ENCODE results near the gene ATXN7L3B. TPM values are rescaled to one million over a fixed set of nuclear protein-coding genes. Genes with fewer than 3 reads are reported as not detected.

The ATXN7L3B gene
- total and polyA plus RNA-seq, 2 experiments from 2014 or later = 14.0 to 40.8 TPM

GRCh38 chr12:74579981-74580380, 42.3 kb downstream of the ATXN7L3B start:
- H3K4me3 ChIP-seq = no peak overlapping the region
- H3K9me2 ChIP-seq (ENCODE audit: insufficient read depth) = no peaks in the 10 kb centered on the region
- Mint-ChIP-seq H3K27ac (no peak overlapping the region; the same call in 1 of the 2 replicates), H3K4me1 (peaks cover 13% of the 10 kb centered on the region), H3K4me3 (no peak overlapping the region), H3K36me3 (ENCODE audit: low read depth) (no peaks in the 10 kb centered on the region), H3K27me3 (ENCODE audit: insufficient read depth, low read depth, poor library complexity) (no peaks in the 10 kb centered on the region), H3K9me3 (no peaks in the 10 kb centered on the region)
- no peak overlapping the region for H3K4me2 ChIP-seq
- H3F3A ChIP-seq (replicated peaks; ENCODE audit: low read depth) = no peaks in the 10 kb centered on the region
- no peak for DNase-seq (ENCODE audit: low spot score)
- H3K27ac ChIP-seq (ENCODE audit: low read depth) = no peak overlapping the region
- ATAC-seq = no peak
- no peak for TF ChIP-seq NANOG (IDR thresholded peaks at IDR 0.05; ENCODE audit: borderline replicate concordance)
- no peak for TF ChIP-seq JUNB (IDR thresholded peaks at IDR 0.05; ENCODE audit: unreplicated experiment)
- TF ChIP-seq, protein P1, sequence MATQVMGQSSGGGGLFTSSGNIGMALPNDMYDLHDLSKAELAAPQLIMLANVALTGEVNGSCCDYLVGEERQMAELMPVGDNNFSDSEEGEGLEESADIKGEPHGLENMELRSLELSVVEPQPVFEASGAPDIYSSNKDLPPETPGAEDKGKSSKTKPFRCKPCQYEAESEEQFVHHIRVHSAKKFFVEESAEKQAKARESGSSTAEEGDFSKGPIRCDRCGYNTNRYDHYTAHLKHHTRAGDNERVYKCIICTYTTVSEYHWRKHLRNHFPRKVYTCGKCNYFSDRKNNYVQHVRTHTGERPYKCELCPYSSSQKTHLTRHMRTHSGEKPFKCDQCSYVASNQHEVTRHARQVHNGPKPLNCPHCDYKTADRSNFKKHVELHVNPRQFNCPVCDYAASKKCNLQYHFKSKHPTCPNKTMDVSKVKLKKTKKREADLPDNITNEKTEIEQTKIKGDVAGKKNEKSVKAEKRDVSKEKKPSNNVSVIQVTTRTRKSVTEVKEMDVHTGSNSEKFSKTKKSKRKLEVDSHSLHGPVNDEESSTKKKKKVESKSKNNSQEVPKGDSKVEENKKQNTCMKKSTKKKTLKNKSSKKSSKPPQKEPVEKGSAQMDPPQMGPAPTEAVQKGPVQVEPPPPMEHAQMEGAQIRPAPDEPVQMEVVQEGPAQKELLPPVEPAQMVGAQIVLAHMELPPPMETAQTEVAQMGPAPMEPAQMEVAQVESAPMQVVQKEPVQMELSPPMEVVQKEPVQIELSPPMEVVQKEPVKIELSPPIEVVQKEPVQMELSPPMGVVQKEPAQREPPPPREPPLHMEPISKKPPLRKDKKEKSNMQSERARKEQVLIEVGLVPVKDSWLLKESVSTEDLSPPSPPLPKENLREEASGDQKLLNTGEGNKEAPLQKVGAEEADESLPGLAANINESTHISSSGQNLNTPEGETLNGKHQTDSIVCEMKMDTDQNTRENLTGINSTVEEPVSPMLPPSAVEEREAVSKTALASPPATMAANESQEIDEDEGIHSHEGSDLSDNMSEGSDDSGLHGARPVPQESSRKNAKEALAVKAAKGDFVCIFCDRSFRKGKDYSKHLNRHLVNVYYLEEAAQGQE (IDR thresholded peaks at IDR 0.05; ENCODE audit: unreplicated experiment) = no peak
- H3K36me3 ChIP-seq (ENCODE audit: insufficient read depth) = no peaks in the 10 kb centered on the region
- H3K27me3 ChIP-seq (ENCODE audit: insufficient read depth) = no peaks in the 10 kb centered on the region
- no peaks in the 10 kb centered on the region for H4K20me1 ChIP-seq (replicated peaks; ENCODE audit: insufficient read depth)
- H3K79me2 ChIP-seq (replicated peaks; ENCODE audit: insufficient read depth) = no peaks in the 10 kb centered on the region
- H3K4me1 ChIP-seq (ENCODE audit: insufficient read depth) = peaks cover 10% of the 10 kb centered on the region
- no peak overlapping the region for H2AFZ ChIP-seq

GRCh38 chr12:74581439-74581838, 43.8 kb downstream of the ATXN7L3B start:
- H3K27me3 ChIP-seq (ENCODE audit: insufficient read depth) = no peaks in the 10 kb centered on the region
- Mint-ChIP-seq H3K9me3 (no peaks in the 10 kb centered on the region), H3K27ac (no peak overlapping the region), H3K36me3 (ENCODE audit: low read depth) (no peaks in the 10 kb centered on the region), H3K27me3 (ENCODE audit: insufficient read depth, low read depth, poor library complexity) (no peaks in the 10 kb centered on the region), H3K4me3 (no peak overlapping the region), H3K4me1 (peaks cover 13% of the 10 kb centered on the region)
- H3K9me2 ChIP-seq (ENCODE audit: insufficient read depth) = no peaks in the 10 kb centered on the region
- H3K4me2 ChIP-seq = no peak overlapping the region
- H3K4me3 ChIP-seq = no peak overlapping the region
- H2AFZ ChIP-seq = 0 out of 2 replicates have a peak overlapping the region, but pooled peaks have one; percentile 3
- no peaks in the 10 kb centered on the region for H4K20me1 ChIP-seq (replicated peaks; ENCODE audit: insufficient read depth)
- H3K79me2 ChIP-seq (replicated peaks; ENCODE audit: insufficient read depth) = no peaks in the 10 kb centered on the region
- peaks cover 10% of the 10 kb centered on the region for H3K4me1 ChIP-seq (ENCODE audit: insufficient read depth)
- ATAC-seq (peak; percentile 48), DNase-seq (ENCODE audit: low spot score) (peak; percentile 27)
- no peaks in the 10 kb centered on the region for H3F3A ChIP-seq (replicated peaks; ENCODE audit: low read depth)
- H3K36me3 ChIP-seq (ENCODE audit: insufficient read depth) = no peaks in the 10 kb centered on the region
- no peak overlapping the region for H3K27ac ChIP-seq (ENCODE audit: low read depth)
- TF ChIP-seq POLR2AphosphoS5 (IDR thresholded peaks at IDR 0.05; ENCODE audit: low read depth) = no peak
- TF ChIP-seq, protein P2, sequence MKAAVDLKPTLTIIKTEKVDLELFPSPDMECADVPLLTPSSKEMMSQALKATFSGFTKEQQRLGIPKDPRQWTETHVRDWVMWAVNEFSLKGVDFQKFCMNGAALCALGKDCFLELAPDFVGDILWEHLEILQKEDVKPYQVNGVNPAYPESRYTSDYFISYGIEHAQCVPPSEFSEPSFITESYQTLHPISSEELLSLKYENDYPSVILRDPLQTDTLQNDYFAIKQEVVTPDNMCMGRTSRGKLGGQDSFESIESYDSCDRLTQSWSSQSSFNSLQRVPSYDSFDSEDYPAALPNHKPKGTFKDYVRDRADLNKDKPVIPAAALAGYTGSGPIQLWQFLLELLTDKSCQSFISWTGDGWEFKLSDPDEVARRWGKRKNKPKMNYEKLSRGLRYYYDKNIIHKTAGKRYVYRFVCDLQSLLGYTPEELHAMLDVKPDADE (IDR thresholded peaks at IDR 0.05) = no peak
- TF ChIP-seq NANOG (IDR thresholded peaks at IDR 0.05; ENCODE audit: borderline replicate concordance) = no peak
- no peak for TF ChIP-seq ZNF331 (CRISPR knock-in tag; IDR thresholded peaks at IDR 0.05; ENCODE audit: low read depth)
- TF ChIP-seq STAT1 (IDR thresholded peaks at IDR 0.05; ENCODE audit: unreplicated experiment) = no peak
- no peak for TF ChIP-seq JUNB (IDR thresholded peaks at IDR 0.05; ENCODE audit: unreplicated experiment)
- TF ChIP-seq ZNF462 (CRISPR knock-in tag; IDR thresholded peaks at IDR 0.05) = no peak

All from GM23338 (cell line).